Psoas muscle (tissue), 8 donors: ENCODE data around the gene DAB2IP. TPM values are rescaled to one million over a fixed set of nuclear protein-coding genes. Genes with fewer than 3 reads are reported as not detected.

ENCODE experiments used
- ATAC-seq, 4 donors: fragments of 200-7000 bp; cut with Tn5 transposase; one replicate each; pipeline ENCODE4 v1.9.1; 2020; ENCODE audit warnings: moderate library complexity in 3 of 4, mild to moderate bottlenecking in 2 of 4
- DNase-seq, 2 donors: peaks; one replicate each; pipeline ENCODE4 v3.0.0-alpha.2; 2020
- H3K27ac ChIP-seq: fragments of 200-600 bp; one replicate; pipeline ENCODE4 v1.8.0; 2022
- H3K27me3 ChIP-seq, 3 donors: fragments of 200-600 bp in 1 of 3; one replicate each; pipeline versions ENCODE4 v1.6.1 to v1.8.0; 2013 to 2022; ENCODE audit warnings: low read length in 2 of 3, mild to moderate bottlenecking in 2 of 3, moderate library complexity in 1 of 3; ENCODE audit not compliant: insufficient read depth in 3 of 3
- H3K36me3 ChIP-seq, 2 donors: fragments of 200-600 bp in 1 of 2; one replicate each; pipeline versions ENCODE4 v1.6.1 to v1.8.0; 2013 to 2022; ENCODE audit warnings: low read depth in 1 of 2, mild to moderate bottlenecking in 1 of 2, moderate library complexity in 1 of 2; ENCODE audit not compliant: insufficient read depth in 1 of 2
- H3K4me1 ChIP-seq: fragments of 200-600 bp; one replicate; pipeline ENCODE4 v1.8.0; 2022
- H3K4me3 ChIP-seq: fragments of 200-600 bp; one replicate; pipeline ENCODE4 v1.8.0; 2022; ENCODE audit warnings: mild to moderate bottlenecking
- H3K9me3 ChIP-seq: fragments of 200-600 bp; one replicate; pipeline ENCODE4 v1.8.0; 2022
- WGBS, 3 donors: extraction: QIAGEN DNeasy Blood & Tissue Kit; methylation state at CpG; one replicate each; pipeline versions ENCODE4 v1.1.6 to v1.1.7; 2013; 5-methylcytosine and 5-hydroxymethylcytosine counted together
- intact Hi-C, 2 donors: fragments of 100-400 bp; cut with DNase I; formaldehyde crosslinking; loops; one replicate each; pipeline versions ENCODE4 v1.11.0 to v1.14.2; 2022
- polyA plus RNA-seq, 3 donors: library from polyadenylated mRNA; stranded (reverse); fragments of 200-250 nt; gene quantifications; one replicate each; pipeline ENCODE4 v1.2.3, GENCODE V29; 2013
- total RNA-seq, 4 donors: library from RNA; stranded (reverse); fragmentation: NEBNext Ultra II Directional in 2 of 4; extraction: Animal tissue kit (Norgen Biotek cat#: 25700) in 2 of 4; gene quantifications; one replicate each; pipeline versions ENCODE4 v1.2.1 to v1.2.4, GENCODE V29; 2021 to 2023
- TF ChIP-seq, protein P1 (sequence below): fragments of 200-600 bp; IDR thresholded peaks from one replicate; pipeline ENCODE4 v1.8.0; 2022; ENCODE audit warnings: antibody characterized with exemption
- donor health status: healthy with polysubstance abuse.
- donor health status: DM: no; HTN: no; CAD: no; lungs with moderate emphysema.
- donor health status: Bipolar disorder and iron deficiency.
- donor health status: healthy.
- donor health status: DM: yes; HTN: yes; CAD: no.
- donor health status: DM: no; HTN: no; CAD: no.
- donor health status: DM: no; HTN: no; CAD: no.
- donor health status: DM: yes; HTN: yes; CAD: no.

The DAB2IP gene
- total and polyA plus RNA-seq, 7 donors: 14.1 to 66.2 (median 33.4) TPM

DNA sequence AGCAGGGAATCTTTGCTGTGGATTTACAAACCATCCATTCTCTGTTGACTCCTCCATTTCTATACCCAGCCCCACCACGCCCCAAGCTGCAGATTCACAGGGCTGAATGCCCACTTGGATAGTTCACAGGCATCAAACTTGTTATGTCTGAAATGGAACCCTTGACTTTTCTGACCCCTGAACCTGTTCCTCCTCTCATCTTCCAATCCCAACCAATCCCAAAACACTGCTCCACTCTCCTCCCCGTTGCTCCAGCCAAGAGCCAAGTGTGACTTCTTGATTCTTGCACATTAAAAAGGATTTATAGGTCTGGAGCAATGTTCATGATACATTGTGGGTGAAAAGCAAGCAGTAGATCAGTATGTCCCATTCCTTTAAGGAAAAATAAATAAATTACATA is 145.6 kb downstream of the DAB2IP start:
- no peaks in the 10 kb centered on the region for H3K4me1 ChIP-seq
- H3K27ac ChIP-seq: no peak overlapping the region
- no peak overlapping the region for H3K4me3 ChIP-seq
- no peak for ATAC-seq
- intact Hi-C loops: no loop called here
- DNase-seq: no peak
- 57 to 86% (median 78%) methylated on average over 2 of the region's 2 CpGs for WGBS, 3 donors
- H3K9me3 ChIP-seq: no peaks in the 10 kb centered on the region
- TF ChIP-seq, protein P1, sequence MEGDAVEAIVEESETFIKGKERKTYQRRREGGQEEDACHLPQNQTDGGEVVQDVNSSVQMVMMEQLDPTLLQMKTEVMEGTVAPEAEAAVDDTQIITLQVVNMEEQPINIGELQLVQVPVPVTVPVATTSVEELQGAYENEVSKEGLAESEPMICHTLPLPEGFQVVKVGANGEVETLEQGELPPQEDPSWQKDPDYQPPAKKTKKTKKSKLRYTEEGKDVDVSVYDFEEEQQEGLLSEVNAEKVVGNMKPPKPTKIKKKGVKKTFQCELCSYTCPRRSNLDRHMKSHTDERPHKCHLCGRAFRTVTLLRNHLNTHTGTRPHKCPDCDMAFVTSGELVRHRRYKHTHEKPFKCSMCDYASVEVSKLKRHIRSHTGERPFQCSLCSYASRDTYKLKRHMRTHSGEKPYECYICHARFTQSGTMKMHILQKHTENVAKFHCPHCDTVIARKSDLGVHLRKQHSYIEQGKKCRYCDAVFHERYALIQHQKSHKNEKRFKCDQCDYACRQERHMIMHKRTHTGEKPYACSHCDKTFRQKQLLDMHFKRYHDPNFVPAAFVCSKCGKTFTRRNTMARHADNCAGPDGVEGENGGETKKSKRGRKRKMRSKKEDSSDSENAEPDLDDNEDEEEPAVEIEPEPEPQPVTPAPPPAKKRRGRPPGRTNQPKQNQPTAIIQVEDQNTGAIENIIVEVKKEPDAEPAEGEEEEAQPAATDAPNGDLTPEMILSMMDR: no peak
- no peaks in the 10 kb centered on the region for H3K36me3 ChIP-seq
- H3K27me3 ChIP-seq: no peaks in the 10 kb centered on the region

DNA sequence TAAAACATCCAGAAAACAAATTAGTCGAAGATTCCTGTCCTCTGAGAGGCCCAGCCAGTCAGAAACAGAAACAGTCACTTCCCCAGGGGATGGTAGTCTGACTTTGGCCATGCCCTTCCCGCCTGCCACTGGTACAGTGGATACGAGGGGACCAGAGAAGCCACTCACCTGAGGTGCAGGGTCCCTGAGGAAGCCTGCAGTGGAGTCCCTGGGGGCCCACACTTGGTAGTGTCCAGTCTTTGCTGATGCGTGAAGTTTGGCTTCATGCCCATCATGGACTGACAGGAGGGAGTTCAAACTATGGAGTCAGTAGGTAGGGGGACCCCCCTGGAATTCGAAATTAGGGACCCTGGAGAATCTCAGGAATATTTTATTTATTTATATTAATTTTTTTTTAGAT is 147.5 kb downstream of the DAB2IP start:
- DNase-seq (no peak), ATAC-seq (no peak)
- WGBS, 3 donors: 75 to 80% (median 79%) methylated on average over 5 of the region's 5 CpGs
- H3K27ac ChIP-seq: no peak overlapping the region
- TF ChIP-seq, protein P1: no peak
- H3K4me3 ChIP-seq: no peak overlapping the region
- no peaks in the 10 kb centered on the region for H3K9me3 ChIP-seq
- no peaks in the 10 kb centered on the region for H3K27me3 ChIP-seq
- intact Hi-C loops: no loop called here
- H3K4me1 ChIP-seq: no peaks in the 10 kb centered on the region
- no peaks in the 10 kb centered on the region for H3K36me3 ChIP-seq

DNA sequence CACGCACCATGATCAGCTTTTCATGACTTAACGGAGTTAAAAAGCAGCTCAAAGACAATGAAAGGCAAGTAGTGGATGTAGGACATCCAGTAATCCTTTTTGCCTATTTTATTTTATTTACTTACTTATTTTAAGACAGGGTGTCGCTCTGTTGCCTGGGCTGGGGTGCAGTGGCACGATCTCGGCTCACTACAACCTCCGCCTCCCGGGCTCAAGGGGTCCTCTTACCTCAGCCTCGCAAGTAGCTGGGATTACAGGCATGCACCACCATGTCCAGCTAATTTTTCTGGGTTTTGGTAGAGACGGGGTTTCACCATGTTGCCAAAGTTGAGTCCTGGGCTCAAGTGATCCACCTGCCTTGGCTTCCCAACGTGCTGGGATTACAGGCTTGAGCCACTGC is 148.9 kb downstream of the DAB2IP start:
- no peaks in the 10 kb centered on the region for H3K4me1 ChIP-seq
- ATAC-seq (no peak), DNase-seq (no peak)
- H3K4me3 ChIP-seq: no peak overlapping the region
- intact Hi-C loops: no loop called here
- WGBS, 3 donors: 89 to 93% (median 92%) methylated on average over 10 of the region's 10 CpGs
- H3K27ac ChIP-seq: no peak overlapping the region
- no peaks in the 10 kb centered on the region for H3K36me3 ChIP-seq
- peaks cover 14% of the 10 kb centered on the region for H3K9me3 ChIP-seq
- H3K27me3 ChIP-seq: no peaks in the 10 kb centered on the region
- TF ChIP-seq, protein P1: no peak

DNA sequence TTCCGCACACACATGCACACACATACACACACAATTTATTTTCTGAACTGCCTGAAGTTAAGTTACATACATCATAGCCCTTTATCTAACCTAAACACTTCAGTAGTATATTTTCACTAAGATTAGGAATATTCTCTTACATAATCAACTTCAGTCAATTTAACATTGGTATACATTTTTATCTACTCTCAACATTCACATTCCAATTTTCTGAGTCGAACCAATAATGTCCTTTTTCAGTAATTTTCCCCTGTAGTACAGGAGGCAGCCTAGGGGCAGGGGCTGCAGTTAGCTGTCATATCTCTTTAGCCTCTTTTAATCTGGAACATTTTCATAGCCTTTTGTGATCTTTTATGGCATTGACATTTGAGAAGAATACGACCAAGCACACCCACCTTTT is 150.1 kb downstream of the DAB2IP start:
- TF ChIP-seq, protein P1: no peak
- Histone ChIP-seq H3K36me3 (no peaks in the 10 kb centered on the region), H3K27me3 (no peaks in the 10 kb centered on the region), H3K27ac (no peak overlapping the region), H3K4me1 (no peaks in the 10 kb centered on the region), H3K4me3 (no peak overlapping the region), H3K9me3 (peaks cover 15% of the 10 kb centered on the region)
- DNase-seq (no peak), ATAC-seq (no peak)
- WGBS, 3 donors: 76 to 84% (median 78%) methylated on average over 3 of the region's 3 CpGs
- intact Hi-C loops: no loop called here

DNA sequence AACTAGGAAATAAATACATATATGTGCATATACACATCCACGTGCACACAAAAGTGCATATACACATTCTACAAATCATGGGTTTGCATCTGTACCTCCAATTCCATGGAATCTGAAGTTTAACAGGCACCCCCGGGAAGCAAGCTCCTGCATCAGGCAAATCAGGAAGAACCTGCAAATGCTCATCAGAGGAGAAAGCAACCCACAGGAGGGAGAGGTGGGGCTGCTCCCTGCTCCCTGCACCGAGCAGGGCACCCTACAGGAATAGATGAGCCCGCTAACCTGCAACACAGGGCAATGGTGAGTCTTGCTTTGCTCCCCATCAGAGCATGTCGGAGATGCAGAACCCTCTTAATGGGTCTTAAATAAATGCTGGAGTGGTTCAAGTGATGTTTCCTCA is 151.3 kb downstream of the DAB2IP start:
- ATAC-seq: no peak
- TF ChIP-seq, protein P1: no peak

More for the DNA sequence above, 151.3 kb downstream of the DAB2IP start:
- no peak overlapping the region for H3K4me3 ChIP-seq
- H3K36me3 ChIP-seq: no peaks in the 10 kb centered on the region
- H3K9me3 ChIP-seq: peaks cover 15% of the 10 kb centered on the region
- 91 to 97% (median 93%) methylated on average over 5 of the region's 5 CpGs for WGBS, 3 donors
- DNase-seq: no peak
- H3K27ac ChIP-seq: no peak overlapping the region
- intact Hi-C loops: no loop called here
- no peaks in the 10 kb centered on the region for H3K4me1 ChIP-seq
- no peaks in the 10 kb centered on the region for H3K27me3 ChIP-seq
